Measurements from ENCODE around the gene ZNF862. TPM values are rescaled to one million over a fixed set of nuclear protein-coding genes. Genes with fewer than 3 reads are reported as not detected.

The ZNF862 gene
- total and polyA plus RNA-seq, 10 of the 15 experiments (the other 5 are each of a cell fraction or from before 2014, with no cell fraction given) = 0.49 to 7.7 (median 3.5) TPM

GRCh38 chr7:149827089-149827981, 10.8 kb upstream of the ZNF862 start (continued):
- no peak for TF ChIP-seq REST (IDR thresholded peaks at IDR 0.05; ENCODE audit: low read depth, low read length)
- no peak for TF ChIP-seq PBX3 (IDR thresholded peaks at IDR 0.05; ENCODE audit: insufficient replicate concordance, low read depth, low read length)
- TF ChIP-seq RUNX3 (IDR thresholded peaks at IDR 0.05; ENCODE audit: low read length) = no peak
- TF ChIP-seq CBX3 (IDR thresholded peaks at IDR 0.05; ENCODE audit: borderline replicate concordance, low read depth) = no peak
- TF ChIP-seq RELB (IDR thresholded peaks at IDR 0.05; ENCODE audit: low read depth) = no peak
- TF ChIP-seq CBFB (IDR thresholded peaks at IDR 0.05; ENCODE audit: low read depth) = no peak
- TF ChIP-seq USF1 (IDR thresholded peaks at IDR 0.05; ENCODE audit: borderline replicate concordance, extremely low read length, insufficient read depth, low read depth, low read length) = no peak
- no peak for TF ChIP-seq JUND (IDR thresholded peaks at IDR 0.05; ENCODE audit: low read depth, low read length)
- TF ChIP-seq NRF1 (conservative IDR thresholded peaks at IDR 0.05; ENCODE audit: low read depth, low read length) = no peak
- TF ChIP-seq SMC3 (IDR thresholded peaks at IDR 0.05; ENCODE audit: borderline replicate concordance, low read length) = no peak
- no peak for TF ChIP-seq ZSCAN29 (IDR thresholded peaks at IDR 0.05)
- TF ChIP-seq RAD21 (IDR thresholded peaks at IDR 0.05; ENCODE audit: insufficient read depth, low read depth, low read length) = no peak
- no peak for TF ChIP-seq NR2F1 (conservative IDR thresholded peaks at IDR 0.05)
- TF ChIP-seq KDM1A (IDR thresholded peaks at IDR 0.05; ENCODE audit: borderline replicate concordance) = no peak
- TF ChIP-seq SUPT20H (IDR thresholded peaks at IDR 0.05; ENCODE audit: borderline replicate concordance, control insufficient read depth, low read depth, low read length) = no peak

Measured in GM12878 (cell line).